Neuronal stem cell (in vitro differentiated cells): ENCODE data around the gene TTC28.
"Not testable (repeated sequence)": the region's sequence is repeated elsewhere in the genome, so short reads cannot be mapped to it uniquely, and the experiment has no call there.

Experiments
- DNase-seq: peaks from one replicate; pipeline ENCODE4 v3.0.0-alpha.2; 2013; ENCODE audit warnings: low spot score
- H2AFZ ChIP-seq: one replicate; pipeline ENCODE4 v1.6.1; 2013; ENCODE audit warnings: mild to moderate bottlenecking, low read length, inconsistent platforms
- H2AK5ac ChIP-seq: 2 replicates; pipeline ENCODE4 v1.6.1; 2013; ENCODE audit warnings: low read depth, mild to moderate bottlenecking, inconsistent platforms, low read length, moderate library complexity, mixed read lengths
- H2BK120ac ChIP-seq: 2 replicates; pipeline ENCODE4 v1.6.1; 2013; ENCODE audit warnings: low read depth, mild to moderate bottlenecking, inconsistent platforms, low read length, moderate library complexity, mixed read lengths
- H2BK12ac ChIP-seq: one replicate; pipeline ENCODE4 v1.6.1; 2013; ENCODE audit warnings: low read length, inconsistent platforms
- H2BK15ac ChIP-seq: 2 replicates; pipeline ENCODE4 v1.6.1; 2013; ENCODE audit warnings: mild to moderate bottlenecking, low read length, inconsistent platforms, mixed read lengths
- H2BK5ac ChIP-seq: one replicate; pipeline ENCODE4 v1.6.1; 2013; ENCODE audit warnings: inconsistent platforms, mild to moderate bottlenecking, low read length, moderate library complexity
- H3K14ac ChIP-seq: one replicate; pipeline ENCODE4 v1.6.1; 2013; ENCODE audit warnings: low read length, inconsistent platforms
- H3K18ac ChIP-seq: 2 replicates; pipeline ENCODE4 v1.6.1; 2013; ENCODE audit warnings: low read length, inconsistent platforms
- H3K23ac ChIP-seq: 2 replicates; pipeline ENCODE4 v1.6.1; 2013; ENCODE audit warnings: low read depth, mild to moderate bottlenecking, mixed read lengths, low read length, inconsistent platforms; ENCODE audit not compliant: poor library complexity
- H3K27ac ChIP-seq: replicated peaks from 3 replicates; pipeline ENCODE4 v1.5.1; 2013; ENCODE audit warnings: low read length, inconsistent platforms
- H3K27me3 ChIP-seq, 3 experiments: 2 replicates each; pipeline ENCODE4 v1.6.1; 2013; ENCODE audit warnings: low read length in 3 of 3, mild to moderate bottlenecking in 2 of 3, inconsistent platforms in 1 of 3, low read depth in 1 of 3, mixed read lengths in 1 of 3, moderate library complexity in 1 of 3; ENCODE audit not compliant: control insufficient read depth in 3 of 3, insufficient read depth in 3 of 3
- H3K36me3 ChIP-seq, 2 donors: replicated peaks in 1 of 2; 2 replicates each; pipeline ENCODE4 v1.6.1; 2013; ENCODE audit warnings: low read length in 2 of 2; ENCODE audit not compliant: control insufficient read depth in 2 of 2, insufficient read depth in 2 of 2
- H3K4ac ChIP-seq: 2 replicates; pipeline ENCODE4 v1.6.1; 2013; ENCODE audit warnings: inconsistent platforms, mild to moderate bottlenecking, low read length, moderate library complexity
- H3K4me1 ChIP-seq, 2 donors: 1 replicate in 1 of 2; 2 replicates in 1 of 2; pipeline ENCODE4 v1.6.1; 2013; ENCODE audit warnings: low read length in 2 of 2, low read depth in 1 of 2; ENCODE audit not compliant: control insufficient read depth in 2 of 2, insufficient read depth in 1 of 2
- H3K4me2 ChIP-seq: one replicate; pipeline ENCODE4 v1.6.1; 2013; ENCODE audit warnings: mild to moderate bottlenecking, low read length, inconsistent platforms; ENCODE audit not compliant: insufficient read depth, poor library complexity, severe bottlenecking
- H3K4me3 ChIP-seq, 2 donors: 2 replicates each; pipeline ENCODE4 v1.5.1; 2013; ENCODE audit warnings: low read length in 2 of 2, mild to moderate bottlenecking in 2 of 2, inconsistent platforms in 1 of 2, moderate library complexity in 1 of 2
- H3K79me1 ChIP-seq: one replicate; pipeline ENCODE4 v1.6.1; 2013; ENCODE audit warnings: low read depth, mild to moderate bottlenecking, inconsistent platforms, low read length, moderate library complexity
- H3K9ac ChIP-seq: one replicate; pipeline ENCODE4 v1.6.1; 2013; ENCODE audit warnings: mild to moderate bottlenecking, low read depth, low read length, inconsistent platforms; ENCODE audit not compliant: poor library complexity
- H3K9me3 ChIP-seq, 2 donors: replicated peaks in 1 of 2; 2 replicates each; pipeline versions ENCODE3 to v1.6.1; 2013; ENCODE audit warnings: low read length in 2 of 2, mild to moderate bottlenecking in 2 of 2, inconsistent platforms in 1 of 2, low read depth in 1 of 2, mixed read lengths in 1 of 2, moderate library complexity in 1 of 2; ENCODE audit not compliant: control insufficient read depth in 2 of 2, insufficient read depth in 1 of 2
- H4K8ac ChIP-seq: one replicate; pipeline ENCODE4 v1.6.1; 2013; ENCODE audit warnings: low read depth, mild to moderate bottlenecking, inconsistent platforms, low read length, moderate library complexity
- H4K91ac ChIP-seq: one replicate; pipeline ENCODE4 v1.6.1; 2013; ENCODE audit warnings: low read length, low read depth, mild to moderate bottlenecking, inconsistent platforms; ENCODE audit not compliant: poor library complexity
- WGBS, 2 donors: extraction: QIAGEN DNeasy Blood & Tissue Kit; methylation state at CpG; one replicate each; pipeline ENCODE4 v1.1.7; 2013; ENCODE audit warnings: missing lambda C conversion rate in 2 of 2, mixed read lengths in 1 of 2; ENCODE audit not compliant: insufficient read length in 2 of 2, insufficient replicate concordance in 1 of 2; ENCODE audit errors: extremely low coverage in 2 of 2; 5-methylcytosine and 5-hydroxymethylcytosine counted together

The TTC28 gene

GRCh38 chr22:28530565-28530964, 149.1 kb downstream of the TTC28 start:
- H3K4me2 ChIP-seq, H3K18ac ChIP-seq, H3K27me3 ChIP-seq, H3K23ac ChIP-seq, H2AK5ac ChIP-seq, H3K4me1 ChIP-seq, H2AFZ ChIP-seq, H3K4me3 ChIP-seq, H3K14ac ChIP-seq, H2BK120ac ChIP-seq, H3K9ac ChIP-seq, H4K91ac ChIP-seq, H2BK5ac ChIP-seq, H4K8ac ChIP-seq, H3K79me1 ChIP-seq, H3K27ac ChIP-seq, H3K4ac ChIP-seq, H2BK12ac ChIP-seq, DNase-seq, H2BK15ac ChIP-seq: not testable (repeated sequence)
- H3K36me3 ChIP-seq, result peaks cover 0 to 12% of the 10 kb centered on the region in 2 donors
- peaks cover 0 to 15% of the 10 kb centered on the region in 2 donors for H3K9me3 ChIP-seq
- no CpG with 5 or more reads among the region's 4 CpGs for WGBS, 2 donors

- peaks cover 0 to 10% of the 10 kb centered on the region in 2 donors for H3K9me3 ChIP-seq
- not testable (repeated sequence) for H3K27ac ChIP-seq, H2AFZ ChIP-seq, H2BK120ac ChIP-seq, H2AK5ac ChIP-seq, H2BK12ac ChIP-seq, H3K23ac ChIP-seq, H4K8ac ChIP-seq, H3K18ac ChIP-seq, H3K4me2 ChIP-seq, H4K91ac ChIP-seq, H3K14ac ChIP-seq, H2BK15ac ChIP-seq, DNase-seq, H3K79me1 ChIP-seq, H2BK5ac ChIP-seq, H3K4me1 ChIP-seq, H3K9ac ChIP-seq, H3K4ac ChIP-seq, H3K27me3 ChIP-seq, H3K4me3 ChIP-seq
- peaks cover 0 to 12% of the 10 kb centered on the region in 2 donors for H3K36me3 ChIP-seq
- WGBS, 2 donors, result no CpG with 5 or more reads among the region's 10 CpGs
These were observed 150.5 kb downstream of the TTC28 start for GRCh38 chr22:28529144-28529543.

GRCh38 chr22:28521451-28521850, 158.2 kb downstream of the TTC28 start:
- Histone ChIP-seq H3K14ac (no peak overlapping the region), H2BK120ac (no peak overlapping the region), H3K4ac (no peak overlapping the region), H3K9me3 (no peaks in the 10 kb centered on the region), H3K4me1 (peaks cover 0 to 3% of the 10 kb centered on the region in 2 donors), H2BK15ac (no peak overlapping the region), H3K27ac (peak overlapping the region; percentile 34), H4K8ac (no peak overlapping the region), H3K9ac (no peak overlapping the region), H3K36me3 (peaks cover 0 to 6% of the 10 kb centered on the region in 2 donors), H2BK5ac (no peak overlapping the region), H3K79me1 (peaks cover 2% of the 10 kb centered on the region), H2AFZ (no peak overlapping the region), H3K4me3 (no peak overlapping the region), H2AK5ac (no peak overlapping the region), H3K18ac (no peak overlapping the region), H3K27me3 (no peaks in the 10 kb centered on the region), H4K91ac (no peak overlapping the region), H2BK12ac (no peak overlapping the region), H3K4me2 (no peak overlapping the region), H3K23ac (no peak overlapping the region)
- no CpG with 5 or more reads among the region's 3 CpGs for WGBS, 2 donors
- DNase-seq, result no peak

- H4K8ac ChIP-seq, result no peak overlapping the region
- H3K36me3 ChIP-seq, result peaks cover 0 to 11% of the 10 kb centered on the region in 2 donors
- no peak overlapping the region for H3K9ac ChIP-seq
- peaks cover 2% of the 10 kb centered on the region for H3K79me1 ChIP-seq
- H3K4me1 ChIP-seq, result no peaks in the 10 kb centered on the region
- H4K91ac ChIP-seq, result no peak overlapping the region
- H3K18ac ChIP-seq, result no peak overlapping the region
- WGBS, 2 donors, result no CpG with 5 or more reads among the region's 3 CpGs
- no peak overlapping the region for H2AK5ac ChIP-seq
- H2BK5ac ChIP-seq, result no peak overlapping the region
- H3K14ac ChIP-seq, result no peak overlapping the region
- H3K23ac ChIP-seq, result no peak overlapping the region
- no peak overlapping the region for H3K27ac ChIP-seq
- no peak overlapping the region for H3K4me3 ChIP-seq
- H2BK15ac ChIP-seq, result no peak overlapping the region
- no peak for DNase-seq
- H3K27me3 ChIP-seq, result no peaks in the 10 kb centered on the region
- H3K4ac ChIP-seq, result no peak overlapping the region
- H2BK12ac ChIP-seq, result no peak overlapping the region
- no peak overlapping the region for H2BK120ac ChIP-seq
- H2AFZ ChIP-seq, result no peak overlapping the region
- H3K9me3 ChIP-seq, result peaks cover 1 to 22% of the 10 kb centered on the region in 2 donors
- H3K4me2 ChIP-seq, result no peak overlapping the region
These were observed 165.3 kb downstream of the TTC28 start for GRCh38 chr22:28514321-28514821.
